AG09319 (cell line): Measurements from ENCODE around the gene CFHR5.

ENCODE experiments used
- DNase-seq: peaks from one replicate; pipeline ENCODE4 v3.0.0-alpha.2; 2010; ENCODE audit warnings: low read depth; ENCODE audit errors: extremely low read depth
- TF ChIP-seq, protein P1 (sequence below): IDR thresholded peaks from 2 replicates; pipeline ENCODE4 v1.5.1; 2011; ENCODE audit warnings: low read depth, mild to moderate bottlenecking, inconsistent platforms, low read length, moderate library complexity

CFHR5 gene

DNA sequence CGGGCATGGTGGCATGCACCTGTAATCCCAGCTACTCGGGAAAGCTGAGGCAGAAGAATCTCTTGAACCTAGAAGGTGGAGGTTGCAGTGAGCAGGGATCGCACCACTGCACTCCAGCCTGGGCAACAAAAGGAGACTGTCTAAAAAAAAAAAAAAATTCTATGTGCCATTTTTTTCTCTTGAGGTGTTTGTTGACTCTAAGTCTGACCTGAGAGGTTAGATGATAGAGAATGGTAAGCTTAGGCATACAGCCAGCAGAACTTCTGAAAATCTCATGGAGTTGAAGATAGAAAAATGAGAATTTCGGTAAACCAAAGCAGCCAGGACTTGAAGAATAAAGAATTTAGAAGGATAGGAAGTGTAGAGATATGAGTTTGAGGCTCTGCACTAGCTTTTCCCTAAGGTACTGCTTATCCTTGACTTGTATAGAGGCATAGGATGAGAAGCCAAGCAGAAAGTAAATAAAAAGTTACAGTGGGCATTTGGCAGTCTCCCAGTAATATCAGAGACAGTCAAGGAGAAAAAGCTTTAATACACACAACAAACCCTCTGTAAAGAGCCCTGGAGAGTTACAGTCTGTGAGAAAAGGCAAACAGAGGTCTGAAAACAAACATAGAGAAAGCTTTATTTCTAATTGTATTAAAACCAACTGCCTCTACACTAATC, 65.5 kb downstream of the CFHR5 start:
- TF ChIP-seq, protein P1, sequence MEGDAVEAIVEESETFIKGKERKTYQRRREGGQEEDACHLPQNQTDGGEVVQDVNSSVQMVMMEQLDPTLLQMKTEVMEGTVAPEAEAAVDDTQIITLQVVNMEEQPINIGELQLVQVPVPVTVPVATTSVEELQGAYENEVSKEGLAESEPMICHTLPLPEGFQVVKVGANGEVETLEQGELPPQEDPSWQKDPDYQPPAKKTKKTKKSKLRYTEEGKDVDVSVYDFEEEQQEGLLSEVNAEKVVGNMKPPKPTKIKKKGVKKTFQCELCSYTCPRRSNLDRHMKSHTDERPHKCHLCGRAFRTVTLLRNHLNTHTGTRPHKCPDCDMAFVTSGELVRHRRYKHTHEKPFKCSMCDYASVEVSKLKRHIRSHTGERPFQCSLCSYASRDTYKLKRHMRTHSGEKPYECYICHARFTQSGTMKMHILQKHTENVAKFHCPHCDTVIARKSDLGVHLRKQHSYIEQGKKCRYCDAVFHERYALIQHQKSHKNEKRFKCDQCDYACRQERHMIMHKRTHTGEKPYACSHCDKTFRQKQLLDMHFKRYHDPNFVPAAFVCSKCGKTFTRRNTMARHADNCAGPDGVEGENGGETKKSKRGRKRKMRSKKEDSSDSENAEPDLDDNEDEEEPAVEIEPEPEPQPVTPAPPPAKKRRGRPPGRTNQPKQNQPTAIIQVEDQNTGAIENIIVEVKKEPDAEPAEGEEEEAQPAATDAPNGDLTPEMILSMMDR, result no peak
- DNase-seq, result no peak

DNA sequence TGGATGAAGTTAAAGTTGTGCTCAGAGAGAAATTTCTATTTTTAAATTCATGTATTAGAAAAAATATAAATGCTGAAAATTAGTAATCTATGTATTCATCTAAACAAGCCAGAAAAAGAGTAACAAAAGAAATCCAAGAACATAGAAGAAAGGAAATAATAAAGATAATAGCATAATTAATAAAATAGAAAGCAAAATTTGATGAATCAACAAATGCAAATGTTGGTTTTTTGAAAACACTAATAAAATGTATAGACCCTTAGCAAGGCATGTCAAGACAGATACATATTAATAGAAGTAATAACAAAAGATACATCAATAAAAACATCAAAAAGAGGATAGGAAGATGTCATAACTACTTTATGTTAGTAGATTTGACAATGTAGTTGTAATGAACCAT, 71.7 kb downstream of the CFHR5 start:
- no peak for DNase-seq
- TF ChIP-seq, protein P1, result no peak
